ENCODE results near the gene GNAT3.

GNAT3 gene

GRCh38 chr7:80453699-80454340 lies 58.0 kb downstream of the GNAT3 start:
- H3K27me3 ChIP-seq (ENCODE audit: control insufficient read depth in 3 of 3, insufficient read depth in 3 of 3, low read depth in 1 of 3, low read length in 3 of 3) = no peaks in the 10 kb centered on the region
- H2AK5ac ChIP-seq (ENCODE audit: low read depth, low read length) = no peak overlapping the region
- no peak overlapping the region for H2AFZ ChIP-seq (ENCODE audit: low read length)
- peaks cover 0 to 2% of the 10 kb centered on the region in 2 donors for H3K9me3 ChIP-seq (replicated peaks in 1 of 2; ENCODE audit: control insufficient read depth in 2 of 2, insufficient read depth in 1 of 2, low read depth in 1 of 2, low read length in 2 of 2)
- no peak overlapping the region for H3K23ac ChIP-seq (ENCODE audit: low read depth, low read length, poor library complexity)
- H3K4me3 ChIP-seq (ENCODE audit: low read length in 2 of 2) = no peak overlapping the region
- no peak overlapping the region for H3K27ac ChIP-seq (replicated peaks; ENCODE audit: low read length)
- no peak overlapping the region for H4K91ac ChIP-seq (ENCODE audit: low read depth, low read length, poor library complexity)
- H3K18ac ChIP-seq (ENCODE audit: low read length) = no peak overlapping the region
- no peak overlapping the region for H3K4ac ChIP-seq (ENCODE audit: low read length)
- H3K36me3 ChIP-seq (replicated peaks in 1 of 2; ENCODE audit: control insufficient read depth in 2 of 2, insufficient read depth in 2 of 2, low read length in 2 of 2) = no peaks in the 10 kb centered on the region
- H2BK5ac ChIP-seq (ENCODE audit: low read length) = no peak overlapping the region
- H3K4me2 ChIP-seq (ENCODE audit: insufficient read depth, low read length, poor library complexity, severe bottlenecking) = no peak overlapping the region
- no peaks in the 10 kb centered on the region for H3K4me1 ChIP-seq (ENCODE audit: control insufficient read depth in 2 of 2, insufficient read depth in 1 of 2, low read depth in 1 of 2, low read length in 2 of 2)
- no peak overlapping the region for H3K9ac ChIP-seq (ENCODE audit: low read depth, low read length, poor library complexity)
- no peak overlapping the region for H2BK15ac ChIP-seq (ENCODE audit: low read length)
- no peak overlapping the region for H4K8ac ChIP-seq (ENCODE audit: low read depth, low read length)
- no peak overlapping the region for H2BK12ac ChIP-seq (ENCODE audit: low read length)
- no peak overlapping the region for H3K14ac ChIP-seq (ENCODE audit: low read length)
- H2BK120ac ChIP-seq (ENCODE audit: low read depth, low read length) = no peak overlapping the region
- DNase-seq (ENCODE audit: low spot score) = peak; percentile 3
- no peaks in the 10 kb centered on the region for H3K79me1 ChIP-seq (ENCODE audit: low read depth, low read length)
- WGBS, 2 donors (ENCODE audit: extremely low coverage in 2 of 2, insufficient read length in 2 of 2, insufficient replicate concordance in 1 of 2) = no CpG with 5 or more reads among the region's 2 CpGs

- H3K36me3 ChIP-seq (replicated peaks in 1 of 2; ENCODE audit: control insufficient read depth in 2 of 2, insufficient read depth in 2 of 2, low read length in 2 of 2) = no peaks in the 10 kb centered on the region
- no peak overlapping the region for H4K8ac ChIP-seq (ENCODE audit: low read depth, low read length)
- no peak overlapping the region for H3K27ac ChIP-seq (replicated peaks; ENCODE audit: low read length)
- no peaks in the 10 kb centered on the region for H3K27me3 ChIP-seq (ENCODE audit: control insufficient read depth in 3 of 3, insufficient read depth in 3 of 3, low read depth in 1 of 3, low read length in 3 of 3)
- peaks cover 0 to 2% of the 10 kb centered on the region in 2 donors for H3K9me3 ChIP-seq (replicated peaks in 1 of 2; ENCODE audit: control insufficient read depth in 2 of 2, insufficient read depth in 1 of 2, low read depth in 1 of 2, low read length in 2 of 2)
- H4K91ac ChIP-seq (ENCODE audit: low read depth, low read length, poor library complexity) = no peak overlapping the region
- H3K4me2 ChIP-seq (ENCODE audit: insufficient read depth, low read length, poor library complexity, severe bottlenecking) = no peak overlapping the region
- no peak overlapping the region for H2AFZ ChIP-seq (ENCODE audit: low read length)
- no peak overlapping the region for H2BK120ac ChIP-seq (ENCODE audit: low read depth, low read length)
- WGBS, 2 donors (ENCODE audit: extremely low coverage in 2 of 2, insufficient read length in 2 of 2, insufficient replicate concordance in 1 of 2) = no CpG with 5 or more reads among the region's 6 CpGs
- H3K14ac ChIP-seq (ENCODE audit: low read length) = no peak overlapping the region
- no peaks in the 10 kb centered on the region for H3K79me1 ChIP-seq (ENCODE audit: low read depth, low read length)
- no peak for DNase-seq (ENCODE audit: low spot score)
- H3K4ac ChIP-seq (ENCODE audit: low read length) = no peak overlapping the region
- no peaks in the 10 kb centered on the region for H3K4me1 ChIP-seq (ENCODE audit: control insufficient read depth in 2 of 2, insufficient read depth in 1 of 2, low read depth in 1 of 2, low read length in 2 of 2)
- no peak overlapping the region for H3K4me3 ChIP-seq (ENCODE audit: low read length in 2 of 2)
- H3K18ac ChIP-seq (ENCODE audit: low read length) = no peak overlapping the region
- no peak overlapping the region for H3K9ac ChIP-seq (ENCODE audit: low read depth, low read length, poor library complexity)
- no peak overlapping the region for H2BK15ac ChIP-seq (ENCODE audit: low read length)
- no peak overlapping the region for H2BK5ac ChIP-seq (ENCODE audit: low read length)
- H3K23ac ChIP-seq (ENCODE audit: low read depth, low read length, poor library complexity) = no peak overlapping the region
- H2AK5ac ChIP-seq (ENCODE audit: low read depth, low read length) = no peak overlapping the region
- H2BK12ac ChIP-seq (ENCODE audit: low read length) = no peak overlapping the region
Measured at GRCh38 chr7:80450621-80451308, 61.1 kb downstream of the GNAT3 start.

- H2BK5ac ChIP-seq (ENCODE audit: low read length) = no peak overlapping the region
- no peak overlapping the region for H3K4me2 ChIP-seq (ENCODE audit: insufficient read depth, low read length, poor library complexity, severe bottlenecking)
- no peaks in the 10 kb centered on the region for H3K27me3 ChIP-seq (ENCODE audit: control insufficient read depth in 3 of 3, insufficient read depth in 3 of 3, low read depth in 1 of 3, low read length in 3 of 3)
- no peak overlapping the region for H3K4ac ChIP-seq (ENCODE audit: low read length)
- no peak overlapping the region for H3K18ac ChIP-seq (ENCODE audit: low read length)
- H3K23ac ChIP-seq (ENCODE audit: low read depth, low read length, poor library complexity) = no peak overlapping the region
- H2BK12ac ChIP-seq (ENCODE audit: low read length) = no peak overlapping the region
- no peak overlapping the region for H2AK5ac ChIP-seq (ENCODE audit: low read depth, low read length)
- H4K91ac ChIP-seq (ENCODE audit: low read depth, low read length, poor library complexity) = no peak overlapping the region
- no peak for DNase-seq (ENCODE audit: low spot score)
- H3K79me1 ChIP-seq (ENCODE audit: low read depth, low read length) = no peaks in the 10 kb centered on the region
- WGBS, 2 donors (ENCODE audit: extremely low coverage in 2 of 2, insufficient read length in 2 of 2, insufficient replicate concordance in 1 of 2) = no CpG with 5 or more reads among the region's 4 CpGs
- no peak overlapping the region for H4K8ac ChIP-seq (ENCODE audit: low read depth, low read length)
- no peak overlapping the region for H3K14ac ChIP-seq (ENCODE audit: low read length)
- H3K9ac ChIP-seq (ENCODE audit: low read depth, low read length, poor library complexity) = no peak overlapping the region
- H3K4me1 ChIP-seq (ENCODE audit: control insufficient read depth in 2 of 2, insufficient read depth in 1 of 2, low read depth in 1 of 2, low read length in 2 of 2) = no peaks in the 10 kb centered on the region
- H3K4me3 ChIP-seq (ENCODE audit: low read length in 2 of 2) = no peak overlapping the region
- no peaks in the 10 kb centered on the region for H3K36me3 ChIP-seq (replicated peaks in 1 of 2; ENCODE audit: control insufficient read depth in 2 of 2, insufficient read depth in 2 of 2, low read length in 2 of 2)
- H2BK120ac ChIP-seq (ENCODE audit: low read depth, low read length) = no peak overlapping the region
- H2AFZ ChIP-seq (ENCODE audit: low read length) = no peak overlapping the region
- H3K27ac ChIP-seq (replicated peaks; ENCODE audit: low read length) = no peak overlapping the region
- H3K9me3 ChIP-seq (replicated peaks in 1 of 2; ENCODE audit: control insufficient read depth in 2 of 2, insufficient read depth in 1 of 2, low read depth in 1 of 2, low read length in 2 of 2) = peaks cover 0 to 2% of the 10 kb centered on the region in 2 donors
- no peak overlapping the region for H2BK15ac ChIP-seq (ENCODE audit: low read length)
Measured at GRCh38 chr7:80449836-80450235, 62.0 kb downstream of the GNAT3 start.

- Histone ChIP-seq H2BK120ac (ENCODE audit: low read depth, low read length) (no peak overlapping the region), H3K9ac (ENCODE audit: low read depth, low read length, poor library complexity) (no peak overlapping the region), H3K18ac (ENCODE audit: low read length) (no peak overlapping the region), H4K91ac (ENCODE audit: low read depth, low read length, poor library complexity) (no peak overlapping the region), H3K27ac (replicated peaks; ENCODE audit: low read length) (no peak overlapping the region), H2BK12ac (ENCODE audit: low read length) (no peak overlapping the region), H3K4me3 (ENCODE audit: low read length in 2 of 2) (no peak overlapping the region), H3K23ac (ENCODE audit: low read depth, low read length, poor library complexity) (no peak overlapping the region), H3K4ac (ENCODE audit: low read length) (no peak overlapping the region), H3K27me3 (ENCODE audit: control insufficient read depth in 3 of 3, insufficient read depth in 3 of 3, low read depth in 1 of 3, low read length in 3 of 3) (no peaks in the 10 kb centered on the region), H4K8ac (ENCODE audit: low read depth, low read length) (no peak overlapping the region), H3K9me3 (replicated peaks in 1 of 2; ENCODE audit: control insufficient read depth in 2 of 2, insufficient read depth in 1 of 2, low read depth in 1 of 2, low read length in 2 of 2) (no peaks in the 10 kb centered on the region), H2BK5ac (ENCODE audit: low read length) (no peak overlapping the region), H3K4me2 (ENCODE audit: insufficient read depth, low read length, poor library complexity, severe bottlenecking) (no peak overlapping the region), H2AFZ (ENCODE audit: low read length) (no peak overlapping the region), H3K79me1 (ENCODE audit: low read depth, low read length) (no peaks in the 10 kb centered on the region), H2AK5ac (ENCODE audit: low read depth, low read length) (no peak overlapping the region), H3K4me1 (ENCODE audit: control insufficient read depth in 2 of 2, insufficient read depth in 1 of 2, low read depth in 1 of 2, low read length in 2 of 2) (no peaks in the 10 kb centered on the region), H3K36me3 (replicated peaks in 1 of 2; ENCODE audit: control insufficient read depth in 2 of 2, insufficient read depth in 2 of 2, low read length in 2 of 2) (no peaks in the 10 kb centered on the region), H2BK15ac (ENCODE audit: low read length) (no peak overlapping the region), H3K14ac (ENCODE audit: low read length) (no peak overlapping the region)
- no peak for DNase-seq (ENCODE audit: low spot score)
- no CpG with 5 or more reads among the region's 5 CpGs for WGBS, 2 donors (ENCODE audit: extremely low coverage in 2 of 2, insufficient read length in 2 of 2, insufficient replicate concordance in 1 of 2)
Measured at GRCh38 chr7:80445351-80445750, 66.5 kb downstream of the GNAT3 start.

Data from neuronal stem cell (in vitro differentiated cells).